Adrenal gland (tissue), 5 donors: ENCODE results near the gene BEND3.

Experiments used
- POLR2A ChIP-seq, 2 donors: fragments of 450-650 bp; IDR thresholded peaks; one replicate each; pipeline ENCODE4 v1.6.1; 2017; ENCODE audit warnings: antibody characterized with exemption in 2 of 2, mild to moderate bottlenecking in 2 of 2, moderate library complexity in 1 of 2
- TF ChIP-seq, protein P1 (sequence below), 6 experiments: fragments of 450-650 bp in 4 of 6; fragments of 200-600 bp in 2 of 6; sonication (generic) in 1 of 6; IDR thresholded peaks; 1 replicate in 5 of 6; 2 replicates in 1 of 6; pipeline versions ENCODE4 v1.5.1 to v1.8.0; 2016 to 2021; ENCODE audit warnings: antibody characterized with exemption in 6 of 6, mild to moderate bottlenecking in 2 of 6, moderate library complexity in 1 of 6
- donor health status: DM: no; HTN: no; CAD: no.

DNA sequence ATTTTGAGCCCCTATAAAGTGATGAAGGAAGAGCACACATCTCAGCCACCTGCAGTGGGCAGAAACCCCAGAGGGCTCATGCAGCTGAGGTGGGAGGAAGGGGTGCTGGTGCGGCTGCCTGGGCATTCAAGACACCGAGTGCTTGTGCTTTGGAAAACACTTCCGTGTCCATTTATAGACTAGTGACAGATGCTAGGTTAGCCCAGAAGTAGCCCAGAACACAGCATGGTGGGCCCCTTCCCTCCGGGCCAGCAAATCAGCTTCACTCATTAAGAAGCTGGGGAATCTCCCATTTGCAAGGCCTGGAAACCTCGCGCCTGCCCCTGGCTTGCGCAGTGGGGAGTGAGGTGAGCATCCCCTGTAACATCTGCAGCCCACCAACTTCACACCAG, 12.9 kb downstream of the BEND3 start:
- TF ChIP-seq, protein P1, sequence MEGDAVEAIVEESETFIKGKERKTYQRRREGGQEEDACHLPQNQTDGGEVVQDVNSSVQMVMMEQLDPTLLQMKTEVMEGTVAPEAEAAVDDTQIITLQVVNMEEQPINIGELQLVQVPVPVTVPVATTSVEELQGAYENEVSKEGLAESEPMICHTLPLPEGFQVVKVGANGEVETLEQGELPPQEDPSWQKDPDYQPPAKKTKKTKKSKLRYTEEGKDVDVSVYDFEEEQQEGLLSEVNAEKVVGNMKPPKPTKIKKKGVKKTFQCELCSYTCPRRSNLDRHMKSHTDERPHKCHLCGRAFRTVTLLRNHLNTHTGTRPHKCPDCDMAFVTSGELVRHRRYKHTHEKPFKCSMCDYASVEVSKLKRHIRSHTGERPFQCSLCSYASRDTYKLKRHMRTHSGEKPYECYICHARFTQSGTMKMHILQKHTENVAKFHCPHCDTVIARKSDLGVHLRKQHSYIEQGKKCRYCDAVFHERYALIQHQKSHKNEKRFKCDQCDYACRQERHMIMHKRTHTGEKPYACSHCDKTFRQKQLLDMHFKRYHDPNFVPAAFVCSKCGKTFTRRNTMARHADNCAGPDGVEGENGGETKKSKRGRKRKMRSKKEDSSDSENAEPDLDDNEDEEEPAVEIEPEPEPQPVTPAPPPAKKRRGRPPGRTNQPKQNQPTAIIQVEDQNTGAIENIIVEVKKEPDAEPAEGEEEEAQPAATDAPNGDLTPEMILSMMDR (IDR thresholded peaks at IDR 0.05) = no peak
- no peak for TF ChIP-seq POLR2A (IDR thresholded peaks at IDR 0.05)
